Neural progenitor cell (in vitro differentiated cells): ENCODE data around the gene GP1BB. TPM values are rescaled to one million over a fixed set of nuclear protein-coding genes. Genes with fewer than 3 reads are reported as not detected.
"Not testable (repeated sequence)": the region's sequence is repeated elsewhere in the genome, so short reads cannot be mapped to it uniquely, and the experiment has no call there.

ENCODE experiments used
- DNase-seq: peaks from one replicate; pipeline ENCODE4 v3.0.0-alpha.2; 2016; ENCODE audit warnings: low spot score
- H2AFZ ChIP-seq: fragments of 200-600 bp; sonication (generic); replicated peaks from 2 replicates; pipeline ENCODE4 v1.6.1; 2016; ENCODE audit warnings: antibody characterized with exemption
- H3F3A ChIP-seq: fragments of 200-600 bp; sonication (generic); 2 replicates; pipeline ENCODE4 v1.6.1; 2016; ENCODE audit warnings: antibody characterized with exemption, low read depth
- H3K27ac ChIP-seq: fragments of 200-600 bp; sonication (generic); 2 replicates; pipeline ENCODE4 v1.5.1; 2016; ENCODE audit warnings: mild to moderate bottlenecking
- H3K27me3 ChIP-seq: fragments of 200-600 bp; sonication (generic); 2 replicates; pipeline ENCODE4 v1.6.1; 2016; ENCODE audit warnings: mild to moderate bottlenecking, moderate library complexity
- H3K36me3 ChIP-seq: fragments of 200-600 bp; sonication (generic); 2 replicates; pipeline ENCODE4 v1.5.1; 2016
- H3K4me1 ChIP-seq: fragments of 200-600 bp; sonication (generic); 2 replicates; pipeline ENCODE4 v1.6.1; 2016; ENCODE audit warnings: mixed run types
- H3K4me2 ChIP-seq: fragments of 200-600 bp; sonication (generic); 2 replicates; pipeline ENCODE4 v1.6.1; 2016
- H3K4me3 ChIP-seq: fragments of 200-600 bp; sonication (generic); 2 replicates; pipeline ENCODE4 v1.5.1; 2016
- H3K79me2 ChIP-seq: fragments of 200-600 bp; sonication (generic); 2 replicates; pipeline ENCODE4 v1.6.1; 2016; ENCODE audit warnings: low read depth
- H3K9ac ChIP-seq: fragments of 200-600 bp; sonication (generic); 2 replicates; pipeline ENCODE4 v1.6.1; 2016
- H3K9me3 ChIP-seq: fragments of 200-600 bp; sonication (generic); 2 replicates; pipeline ENCODE4 v1.5.1; 2016; ENCODE audit warnings: low read depth
- H4K20me1 ChIP-seq: fragments of 200-600 bp; sonication (generic); 2 replicates; pipeline ENCODE4 v1.6.1; 2016; ENCODE audit warnings: low read depth
- H3K27ac Mint-ChIP-seq: 3 replicates; pipeline ENCODE4 v1.8.0; 2021; ENCODE audit warnings: mixed read lengths
- H3K27me3 Mint-ChIP-seq: 2 replicates; pipeline ENCODE4 v1.8.0; 2022; ENCODE audit warnings: low read depth, mild to moderate bottlenecking, inconsistent platforms, moderate library complexity, mixed read lengths; ENCODE audit not compliant: insufficient read depth
- H3K36me3 Mint-ChIP-seq: 3 replicates; pipeline ENCODE4 v1.8.0; 2021; ENCODE audit warnings: mixed read lengths
- H3K4me1 Mint-ChIP-seq: 3 replicates; pipeline ENCODE4 v1.8.0; 2021; ENCODE audit warnings: mixed read lengths
- H3K4me3 Mint-ChIP-seq: 3 replicates; pipeline ENCODE4 v1.8.0; 2021; ENCODE audit warnings: mild to moderate bottlenecking, moderate library complexity, mixed read lengths
- H3K9me3 Mint-ChIP-seq: 3 replicates; pipeline ENCODE4 v1.8.0; 2020; ENCODE audit warnings: mixed read lengths
- CTCF ChIP-seq: fragments of 200-600 bp; sonication (generic); IDR thresholded peaks from 2 replicates; pipeline ENCODE4 v1.5.1; 2017; ENCODE audit warnings: antibody characterized with exemption, mild to moderate bottlenecking
- EZH2 ChIP-seq: fragments of 200-600 bp; sonication (generic); IDR thresholded peaks from 2 replicates; pipeline ENCODE4 v1.6.1; 2017; ENCODE audit warnings: antibody characterized with exemption, mild to moderate bottlenecking, moderate library complexity
- EZH2phosphoT487 ChIP-seq: fragments of 200-600 bp; sonication (generic); IDR thresholded peaks from 2 replicates; pipeline ENCODE4 v1.6.1; 2017; ENCODE audit warnings: antibody characterized with exemption
- total RNA-seq: library from RNA; depleted of rRNA; stranded (reverse); fragments of >200 nt; gene quantifications from 2 replicates; pipeline ENCODE4 v1.2.3, GENCODE V29; 2015; ENCODE audit warnings: low replicate concordance

GP1BB gene
- total RNA-seq, 1 donor from 2014 or later, result not detected

DNA sequence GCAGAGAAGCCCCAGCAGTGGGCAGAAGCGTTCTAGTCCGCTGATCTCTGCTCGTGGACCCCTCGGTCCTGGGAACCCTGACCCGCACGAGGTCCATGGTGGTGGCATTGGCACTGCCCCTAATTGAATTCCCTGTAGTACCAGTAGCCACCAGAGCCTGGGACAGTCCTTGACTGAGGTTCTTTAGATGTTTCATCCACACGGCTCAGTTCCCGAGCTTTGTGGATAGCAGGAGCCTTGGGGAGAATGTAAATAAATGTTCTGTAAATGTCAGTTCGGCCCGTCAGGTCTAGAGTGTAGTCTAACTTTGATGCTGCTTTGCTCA, 48.4 kb upstream of the GP1BB start:
- no peak overlapping the region for H2AFZ ChIP-seq
- H3K4me2 ChIP-seq, result no peak overlapping the region
- H3K27ac Mint-ChIP-seq, result no peak overlapping the region
- H3K27me3 ChIP-seq, result no peaks in the 10 kb centered on the region
- H3K27me3 Mint-ChIP-seq, result peaks cover 6% of the 10 kb centered on the region
- no peaks in the 10 kb centered on the region for H4K20me1 ChIP-seq
- peaks cover 3% of the 10 kb centered on the region for H3F3A ChIP-seq
- H3K9ac ChIP-seq, result no peak overlapping the region
- H3K4me1 Mint-ChIP-seq, result peaks cover 7% of the 10 kb centered on the region
- no peaks in the 10 kb centered on the region for H3K79me2 ChIP-seq
- no peaks in the 10 kb centered on the region for H3K36me3 ChIP-seq
- no peak overlapping the region for H3K4me3 Mint-ChIP-seq
- H3K4me3 ChIP-seq, result no peak overlapping the region
- DNase-seq, result no peak
- TF ChIP-seq CTCF (no peak), EZH2 (no peak), EZH2phosphoT487 (no peak)
- H3K9me3 ChIP-seq, result no peaks in the 10 kb centered on the region
- no peaks in the 10 kb centered on the region for H3K36me3 Mint-ChIP-seq
- H3K9me3 Mint-ChIP-seq, result peaks cover 13% of the 10 kb centered on the region
- H3K27ac ChIP-seq, result no peak overlapping the region
- H3K4me1 ChIP-seq, result peaks cover 6% of the 10 kb centered on the region

DNA sequence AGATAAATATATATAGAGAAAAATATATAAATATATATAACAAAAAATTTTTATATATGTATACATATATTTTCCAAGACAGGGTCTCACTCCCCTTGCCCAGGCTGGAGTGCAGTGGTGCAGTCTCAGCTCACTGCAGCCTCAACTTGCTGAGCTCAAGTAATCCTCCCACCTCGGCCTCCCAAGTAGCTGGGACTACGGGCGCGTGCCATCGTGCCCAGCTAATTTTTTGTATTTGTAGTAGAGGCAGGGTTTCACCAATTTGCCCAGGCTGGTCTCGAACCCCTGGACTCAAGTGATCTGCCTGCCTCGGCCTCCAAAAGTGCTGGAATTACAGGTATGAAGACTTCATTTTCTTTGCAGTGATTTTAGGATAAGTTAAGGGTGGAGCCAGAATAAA, 47.9 kb upstream of the GP1BB start:
- H4K20me1 ChIP-seq, result no peaks in the 10 kb centered on the region
- H3K27me3 ChIP-seq, result no peaks in the 10 kb centered on the region
- H3F3A ChIP-seq, result peaks cover 3% of the 10 kb centered on the region
- Mint-ChIP-seq H3K4me1 (peaks cover 7% of the 10 kb centered on the region), H3K36me3 (no peaks in the 10 kb centered on the region), H3K27ac (no peak overlapping the region), H3K4me3 (no peak overlapping the region), H3K9me3 (peaks cover 13% of the 10 kb centered on the region), H3K27me3 (peaks cover 6% of the 10 kb centered on the region)
- no peak overlapping the region for H3K27ac ChIP-seq
- H3K4me1 ChIP-seq, result peaks cover 6% of the 10 kb centered on the region
- H3K4me3 ChIP-seq, result no peak overlapping the region
- no peak overlapping the region for H3K4me2 ChIP-seq
- H3K9me3 ChIP-seq, result no peaks in the 10 kb centered on the region
- no peak overlapping the region for H3K9ac ChIP-seq
- no peak for TF ChIP-seq CTCF
- no peak for TF ChIP-seq EZH2
- TF ChIP-seq EZH2phosphoT487, result no peak
- no peaks in the 10 kb centered on the region for H3K79me2 ChIP-seq
- DNase-seq, result no peak
- H2AFZ ChIP-seq, result no peak overlapping the region
- H3K36me3 ChIP-seq, result no peaks in the 10 kb centered on the region

DNA sequence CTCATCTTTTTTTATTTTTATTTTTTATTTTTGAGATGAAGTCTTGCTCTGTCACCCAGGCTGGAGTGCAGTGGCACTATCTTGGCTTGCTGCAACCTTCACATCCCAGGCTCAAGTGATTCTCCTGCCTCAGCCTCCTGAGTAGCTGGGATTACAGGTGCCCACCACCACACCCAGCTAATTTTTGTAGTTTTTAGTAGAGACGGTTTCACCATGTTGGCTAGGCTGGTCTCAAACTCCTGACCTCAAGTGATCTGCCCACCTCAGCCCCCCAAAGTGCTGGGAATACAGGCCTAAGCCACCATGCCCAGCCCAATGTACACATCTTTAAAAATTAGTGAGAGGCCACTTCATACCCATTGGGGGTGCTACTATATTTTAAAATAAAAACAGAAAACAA, 46.9 kb upstream of the GP1BB start:
- not testable (repeated sequence) for H3K4me1 ChIP-seq, H3K27me3 Mint-ChIP-seq, H3K4me3 ChIP-seq, H3K9me3 ChIP-seq, H2AFZ ChIP-seq, H3K4me2 ChIP-seq, H3K79me2 ChIP-seq, H3K36me3 Mint-ChIP-seq, DNase-seq, H3K9ac ChIP-seq, H3K4me1 Mint-ChIP-seq, H3K27ac Mint-ChIP-seq, H4K20me1 ChIP-seq, H3K27me3 ChIP-seq, H3K27ac ChIP-seq, H3K4me3 Mint-ChIP-seq, H3K9me3 Mint-ChIP-seq, H3K36me3 ChIP-seq, H3F3A ChIP-seq

GRCh38 chr22:19678949-19679521, 44.3 kb upstream of the GP1BB start:
- Histone ChIP-seq H3K79me2 (no peaks in the 10 kb centered on the region), H3K4me1 (peaks cover 6% of the 10 kb centered on the region), H3K36me3 (no peaks in the 10 kb centered on the region), H3K9ac (no peak overlapping the region), H3K4me3 (no peak overlapping the region), H2AFZ (peak overlapping the region; percentile 27), H3K27ac (no peak overlapping the region), H4K20me1 (no peaks in the 10 kb centered on the region), H3F3A (peaks cover 3% of the 10 kb centered on the region), H3K4me2 (peak overlapping the region; percentile 7), H3K9me3 (no peaks in the 10 kb centered on the region), H3K27me3 (no peaks in the 10 kb centered on the region)
- DNase-seq, result peak; percentile 38
- H3K4me3 Mint-ChIP-seq, result no peak overlapping the region
- H3K27me3 Mint-ChIP-seq, result peaks cover 2% of the 10 kb centered on the region
- peaks cover 7% of the 10 kb centered on the region for H3K4me1 Mint-ChIP-seq
- H3K9me3 Mint-ChIP-seq, result no peaks in the 10 kb centered on the region
- no peak overlapping the region for H3K27ac Mint-ChIP-seq
- TF ChIP-seq EZH2 (no peak), EZH2phosphoT487 (no peak), CTCF (no peak)
- no peaks in the 10 kb centered on the region for H3K36me3 Mint-ChIP-seq
